IMR-90 (cell line): ENCODE measurements around the gene STRN. TPM values are rescaled to one million over a fixed set of nuclear protein-coding genes. Genes with fewer than 3 reads are reported as not detected.

Source experiments
- ATAC-seq: fragments of 200-7000 bp; cut with Tn5 transposase; 2 replicates; pipeline ENCODE4 v1.9.1; 2020; ENCODE audit warnings: low read depth, mild to moderate bottlenecking, moderate library complexity
- BruUV-seq: library from RNA; stranded (reverse); fragments of 400-500 nt; replicated peaks from 2 replicates; lab custom pipeline; 2021; lab: Mats Ljungman, UMichigan
- CTCF ChIA-PET: fragments of 300-600 bp; formaldehyde crosslinking; extraction: SDS; loops from one replicate; lab custom pipeline; 2021; ENCODE audit warnings: antibody characterized with exemption; lab: Yijun Ruan, JAX
- POLR2A ChIA-PET: fragments of 300-600 bp; sonication (Branson Sonifier 250); formaldehyde crosslinking; loops from one replicate; lab custom pipeline; 2022; ENCODE audit warnings: antibody characterized with exemption; ENCODE audit not compliant: unreplicated experiment; lab: Charles Lee
- DNase-seq: peaks from one replicate; pipeline ENCODE4 v3.0.0; 2013
- H2AFZ ChIP-seq: replicated peaks from 2 replicates; pipeline ENCODE3; 2013; ENCODE audit warnings: low read length, mild to moderate bottlenecking; ENCODE audit not compliant: poor library complexity
- H2AK5ac ChIP-seq: 2 replicates; pipeline ENCODE4 v1.6.1; 2013; ENCODE audit warnings: low read depth, low read length, inconsistent platforms
- H2AK9ac ChIP-seq: replicated peaks from 2 replicates; pipeline ENCODE3; 2013; ENCODE audit warnings: mild to moderate bottlenecking, low read depth, low read length, moderate library complexity; ENCODE audit not compliant: poor library complexity
- H2BK120ac ChIP-seq: 2 replicates; pipeline ENCODE4 v1.6.1; 2013; ENCODE audit warnings: low read depth, low read length, inconsistent platforms
- H2BK15ac ChIP-seq: 3 replicates; pipeline ENCODE4 v1.6.1; 2013; ENCODE audit warnings: low read depth, low read length, inconsistent platforms
- H2BK20ac ChIP-seq: 2 replicates; pipeline ENCODE4 v1.6.1; 2013; ENCODE audit warnings: low read depth, mild to moderate bottlenecking, inconsistent platforms, low read length, moderate library complexity
- H2BK5ac ChIP-seq: 2 replicates; pipeline ENCODE4 v1.6.1; 2013; ENCODE audit warnings: mild to moderate bottlenecking, low read depth, low read length, inconsistent platforms; ENCODE audit not compliant: poor library complexity, severe bottlenecking
- H3K14ac ChIP-seq: replicated peaks from 2 replicates; pipeline ENCODE4 v1.6.1; 2013; ENCODE audit warnings: low read depth, low read length, inconsistent platforms
- H3K18ac ChIP-seq: 2 replicates; pipeline ENCODE4 v1.6.1; 2013; ENCODE audit warnings: low read depth, low read length, control low read depth
- H3K23ac ChIP-seq: 2 replicates; pipeline ENCODE4 v1.6.1; 2013; ENCODE audit warnings: low read depth, low read length, inconsistent platforms
- H3K27ac ChIP-seq: 2 replicates; pipeline ENCODE4 v1.5.1; 2013; ENCODE audit warnings: mild to moderate bottlenecking, control low read depth, low read length; ENCODE audit not compliant: insufficient read depth
- H3K27me3 ChIP-seq: 2 replicates; pipeline ENCODE4 v1.6.1; 2013; ENCODE audit warnings: low read length; ENCODE audit not compliant: control insufficient read depth, insufficient read depth
- H3K36me3 ChIP-seq: 2 replicates; pipeline ENCODE4 v1.6.1; 2013; ENCODE audit warnings: low read length, mixed read lengths; ENCODE audit not compliant: control insufficient read depth, insufficient read depth
- H3K4ac ChIP-seq: 2 replicates; pipeline ENCODE4 v1.6.1; 2013; ENCODE audit warnings: low read depth, low read length, inconsistent platforms
- H3K4me1 ChIP-seq: 2 replicates; pipeline ENCODE4 v1.6.1; 2013; ENCODE audit warnings: low read length, mixed read lengths; ENCODE audit not compliant: control insufficient read depth, insufficient read depth
- H3K4me2 ChIP-seq: 2 replicates; pipeline ENCODE4 v1.6.1; 2013; ENCODE audit warnings: low read depth, mild to moderate bottlenecking, control low read depth, low read length, moderate library complexity
- H3K4me3 ChIP-seq: 2 replicates; pipeline ENCODE4 v1.5.1; 2013; ENCODE audit warnings: low read depth, mild to moderate bottlenecking, control low read depth, low read length, moderate library complexity; ENCODE audit not compliant: insufficient read depth
- H3K56ac ChIP-seq: 2 replicates; pipeline ENCODE4 v1.6.1; 2013; ENCODE audit warnings: low read length, inconsistent platforms; ENCODE audit not compliant: insufficient read depth; ENCODE audit errors: extremely low read depth
- H3K79me1 ChIP-seq, 2 experiments: 2 replicates each; pipeline ENCODE4 v1.6.1; 2013; ENCODE audit warnings: low read length in 2 of 2, inconsistent platforms in 1 of 2, low read depth in 1 of 2
- H3K9ac ChIP-seq: 2 replicates; pipeline ENCODE4 v1.6.1; 2013; ENCODE audit warnings: low read depth, low read length, control low read depth
- H3K9me1 ChIP-seq: 2 replicates; pipeline ENCODE4 v1.6.1; 2013; ENCODE audit warnings: low read length, inconsistent platforms; ENCODE audit not compliant: insufficient read depth
- H3K9me3 ChIP-seq: 2 replicates; pipeline ENCODE4 v1.6.1; 2013; ENCODE audit warnings: low read length; ENCODE audit not compliant: control insufficient read depth, insufficient read depth
- H4K20me1 ChIP-seq: 2 replicates; pipeline ENCODE4 v1.6.1; 2013; ENCODE audit warnings: low read length, inconsistent platforms; ENCODE audit not compliant: insufficient read depth
- H4K5ac ChIP-seq: 2 replicates; pipeline ENCODE4 v1.6.1; 2013; ENCODE audit warnings: mild to moderate bottlenecking, low read depth, low read length, control low read depth
- H4K8ac ChIP-seq, 2 experiments: 2 replicates each; pipeline ENCODE4 v1.6.1; 2013; ENCODE audit warnings: low read depth in 2 of 2, low read length in 2 of 2, control low read depth in 1 of 2, inconsistent platforms in 1 of 2
- H4K91ac ChIP-seq: 2 replicates; pipeline ENCODE4 v1.6.1; 2013; ENCODE audit warnings: low read depth, low read length, inconsistent platforms; ENCODE audit not compliant: insufficient read depth
- BHLHE40 ChIP-seq: fragments of 150-350 bp; IDR thresholded peaks from 2 replicates; pipeline ENCODE4 v1.6.1; 2016; ENCODE audit warnings: mild to moderate bottlenecking, low read depth, low read length
- CEBPB ChIP-seq: IDR thresholded peaks from 2 replicates; pipeline ENCODE4 v1.6.1; 2012; ENCODE audit warnings: low read depth, low read length, improper control_type of control experiment
- CHD1 ChIP-seq: IDR thresholded peaks from 2 replicates; pipeline ENCODE4 v1.6.1; 2012; ENCODE audit warnings: low read depth, low read length, improper control_type of control experiment
- FOS ChIP-seq: fragments of 150-350 bp; IDR thresholded peaks from 2 replicates; pipeline ENCODE4 v1.6.1; 2016; ENCODE audit warnings: low read depth, low read length
- MAFK ChIP-seq: IDR thresholded peaks from 2 replicates; pipeline ENCODE4 v1.6.1; 2012; ENCODE audit warnings: low read depth, low read length, improper control_type of control experiment
- MAZ ChIP-seq: IDR thresholded peaks from 2 replicates; pipeline ENCODE4 v1.6.1; 2012; ENCODE audit warnings: low read depth, mild to moderate bottlenecking, low read length, improper control_type of control experiment, moderate library complexity, borderline replicate concordance
- MXI1 ChIP-seq: IDR thresholded peaks from 2 replicates; pipeline ENCODE4 v1.6.1; 2012; ENCODE audit warnings: low read depth, mild to moderate bottlenecking, low read length, moderate library complexity, borderline replicate concordance
- NFE2L2 ChIP-seq: fragments of 150-350 bp; IDR thresholded peaks from 2 replicates; pipeline ENCODE4 v1.6.1; 2016; ENCODE audit warnings: low read depth, mild to moderate bottlenecking, low read length
- POLR2A ChIP-seq: IDR thresholded peaks from 2 replicates; pipeline ENCODE4 v1.6.1; 2012; ENCODE audit warnings: mild to moderate bottlenecking, low read depth, low read length
- RAD21 ChIP-seq: IDR thresholded peaks from 2 replicates; pipeline ENCODE4 v1.6.1; 2012; ENCODE audit warnings: low read length, improper control_type of control experiment
- RCOR1 ChIP-seq: IDR thresholded peaks from 2 replicates; pipeline ENCODE4 v1.6.1; 2012; ENCODE audit warnings: mild to moderate bottlenecking, low read length, improper control_type of control experiment; ENCODE audit not compliant: insufficient replicate concordance
- RFX5 ChIP-seq: IDR thresholded peaks from 2 replicates; pipeline ENCODE4 v1.8.0; 2012; ENCODE audit warnings: low read depth, mild to moderate bottlenecking, low read length, moderate library complexity
- SMC3 ChIP-seq: fragments of 150-350 bp; IDR thresholded peaks from 2 replicates; pipeline ENCODE4 v1.6.1; 2016; ENCODE audit warnings: low read depth, mild to moderate bottlenecking, antibody characterized with exemption, low read length, moderate library complexity
- WGBS, 2 experiments: methylation state at CpG; one replicate each; pipeline versions ENCODE4 v1.1.5 to v1.1.7; 2013; ENCODE audit warnings: missing lambda C conversion rate in 2 of 2; ENCODE audit not compliant: insufficient read length in 1 of 2; ENCODE audit errors: extremely low coverage in 2 of 2; 5-methylcytosine and 5-hydroxymethylcytosine counted together
- dilution Hi-C: fragments of 300-500 bp; cut with HindIII; formaldehyde crosslinking; loops from one replicate; pipeline ENCODE4 v1.14.3; 2018; ENCODE audit warnings: low sequenced_read_pairs; ENCODE audit not compliant: unreplicated experiment
- in situ Hi-C: fragments of 300-500 bp; cut with MboI; formaldehyde crosslinking; loops from 3 replicates; pipeline ENCODE4 v1.14.3; 2019; ENCODE audit warnings: low sequenced_read_pairs, inconsistent platforms, mixed read lengths
- intact Hi-C: fragments of 100-400 bp; cut with micrococcal nuclease; formaldehyde crosslinking; loops from 2 replicates; pipeline ENCODE4 v1.10.0; 2022
- polyA plus RNA-seq, 3 experiments: library from polyadenylated mRNA; depleted of rRNA; stranded (reverse); fragments of >200 nt; gene quantifications; 2 replicates each; pipeline ENCODE4 v1.2.3, GENCODE V29; 2012; ENCODE audit warnings: low replicate concordance in 1 of 3
- total RNA-seq: library from RNA; depleted of rRNA; stranded (reverse); fragments of >200 nt; gene quantifications from 2 replicates; pipeline ENCODE4 v1.2.3, GENCODE V29; 2012
- TF ChIP-seq, protein P1 (sequence below): conservative IDR thresholded peaks from 2 replicates; pipeline ENCODE4 v1.5.1; 2012; ENCODE audit warnings: mild to moderate bottlenecking, low read depth, low read length, improper control_type of control experiment
- TF ChIP-seq, protein P2 (sequence below): fragments of 150-350 bp; IDR thresholded peaks from 2 replicates; pipeline ENCODE4 v1.6.1; 2017; ENCODE audit warnings: mild to moderate bottlenecking, antibody characterized with exemption, low read length, low read depth
- TF ChIP-seq, protein P3 (sequence below): fragments of 150-350 bp; IDR thresholded peaks from 2 replicates; pipeline ENCODE4 v1.6.1; 2016; ENCODE audit warnings: low read depth, mild to moderate bottlenecking, low read length, moderate library complexity, borderline replicate concordance

Gene STRN
- total and polyA plus RNA-seq, 2 of the 4 experiments (the other 2 are of a cell fraction): 5.1 to 23.3 TPM

- intact Hi-C loops: no loop called here
- Histone ChIP-seq H3K36me3 (peaks cover 10% of the 10 kb centered on the region), H3K27ac (no peak overlapping the region), H3K9me1 (no peaks in the 10 kb centered on the region), H3K23ac (no peak overlapping the region), H3K9ac (no peak overlapping the region), H2BK120ac (no peak overlapping the region), H2AK5ac (no peak overlapping the region), H3K9me3 (no peaks in the 10 kb centered on the region), H2BK15ac (no peak overlapping the region), H4K20me1 (no peaks in the 10 kb centered on the region), H3K79me1 (no peaks in the 10 kb centered on the region), H4K8ac (no peak overlapping the region), H3K4me2 (no peak overlapping the region), H3K56ac (no peak overlapping the region), H4K91ac (no peak overlapping the region), H2BK20ac (no peak overlapping the region), H3K14ac (no peak overlapping the region), H3K4ac (no peak overlapping the region), H2BK5ac (no peak overlapping the region), H3K27me3 (no peaks in the 10 kb centered on the region), H2AK9ac (no peak overlapping the region), H3K18ac (no peak overlapping the region), H3K4me1 (no peaks in the 10 kb centered on the region), H3K4me3 (no peak overlapping the region), H2AFZ (no peak overlapping the region), H4K5ac (no peak overlapping the region)
- BruUV-seq: no TSS peak
- ChIA-PET POLR2A (no interaction called here), CTCF (no interaction called here)
- dilution Hi-C loops: no loop called here
- ATAC-seq (no peak), DNase-seq (no peak)
- TF ChIP-seq, protein P1, sequence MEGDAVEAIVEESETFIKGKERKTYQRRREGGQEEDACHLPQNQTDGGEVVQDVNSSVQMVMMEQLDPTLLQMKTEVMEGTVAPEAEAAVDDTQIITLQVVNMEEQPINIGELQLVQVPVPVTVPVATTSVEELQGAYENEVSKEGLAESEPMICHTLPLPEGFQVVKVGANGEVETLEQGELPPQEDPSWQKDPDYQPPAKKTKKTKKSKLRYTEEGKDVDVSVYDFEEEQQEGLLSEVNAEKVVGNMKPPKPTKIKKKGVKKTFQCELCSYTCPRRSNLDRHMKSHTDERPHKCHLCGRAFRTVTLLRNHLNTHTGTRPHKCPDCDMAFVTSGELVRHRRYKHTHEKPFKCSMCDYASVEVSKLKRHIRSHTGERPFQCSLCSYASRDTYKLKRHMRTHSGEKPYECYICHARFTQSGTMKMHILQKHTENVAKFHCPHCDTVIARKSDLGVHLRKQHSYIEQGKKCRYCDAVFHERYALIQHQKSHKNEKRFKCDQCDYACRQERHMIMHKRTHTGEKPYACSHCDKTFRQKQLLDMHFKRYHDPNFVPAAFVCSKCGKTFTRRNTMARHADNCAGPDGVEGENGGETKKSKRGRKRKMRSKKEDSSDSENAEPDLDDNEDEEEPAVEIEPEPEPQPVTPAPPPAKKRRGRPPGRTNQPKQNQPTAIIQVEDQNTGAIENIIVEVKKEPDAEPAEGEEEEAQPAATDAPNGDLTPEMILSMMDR: no peak
- TF ChIP-seq RFX5 (no peak), MAZ (no peak), MAFK (no peak), MXI1 (no peak), RCOR1 (no peak), SMC3 (no peak), FOS (no peak), CHD1 (no peak), NFE2L2 (no peak), POLR2A (no peak), CEBPB (no peak), BHLHE40 (no peak), RAD21 (no peak)
- TF ChIP-seq, protein P2, sequence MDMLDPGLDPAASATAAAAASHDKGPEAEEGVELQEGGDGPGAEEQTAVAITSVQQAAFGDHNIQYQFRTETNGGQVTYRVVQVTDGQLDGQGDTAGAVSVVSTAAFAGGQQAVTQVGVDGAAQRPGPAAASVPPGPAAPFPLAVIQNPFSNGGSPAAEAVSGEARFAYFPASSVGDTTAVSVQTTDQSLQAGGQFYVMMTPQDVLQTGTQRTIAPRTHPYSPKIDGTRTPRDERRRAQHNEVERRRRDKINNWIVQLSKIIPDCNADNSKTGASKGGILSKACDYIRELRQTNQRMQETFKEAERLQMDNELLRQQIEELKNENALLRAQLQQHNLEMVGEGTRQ: no peak
- TF ChIP-seq, protein P3, sequence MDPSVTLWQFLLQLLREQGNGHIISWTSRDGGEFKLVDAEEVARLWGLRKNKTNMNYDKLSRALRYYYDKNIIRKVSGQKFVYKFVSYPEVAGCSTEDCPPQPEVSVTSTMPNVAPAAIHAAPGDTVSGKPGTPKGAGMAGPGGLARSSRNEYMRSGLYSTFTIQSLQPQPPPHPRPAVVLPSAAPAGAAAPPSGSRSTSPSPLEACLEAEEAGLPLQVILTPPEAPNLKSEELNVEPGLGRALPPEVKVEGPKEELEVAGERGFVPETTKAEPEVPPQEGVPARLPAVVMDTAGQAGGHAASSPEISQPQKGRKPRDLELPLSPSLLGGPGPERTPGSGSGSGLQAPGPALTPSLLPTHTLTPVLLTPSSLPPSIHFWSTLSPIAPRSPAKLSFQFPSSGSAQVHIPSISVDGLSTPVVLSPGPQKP: no peak
- in situ Hi-C loops: no loop called here
- WGBS, 2 experiments: no CpG with 5 or more reads among the region's 2 CpGs
These were observed 104.4 kb downstream of the STRN start for GRCh38 chr2:36861896-36862295.
